PFSK-1 (cell line): ENCODE measurements around the gene PHB1.

Source experiments
- FOXP2 ChIP-seq: optimal IDR thresholded peaks from 2 replicates; pipeline ENCODE3; 2011; ENCODE audit warnings: borderline replicate concordance, control low read depth, inconsistent platforms; ENCODE audit not compliant: insufficient read depth; ENCODE audit errors: extremely low read length, extremely low read depth
- POLR2AphosphoS5 ChIP-seq: IDR thresholded peaks from 2 replicates; pipeline ENCODE4 v1.6.1; 2012; ENCODE audit warnings: low read depth, mild to moderate bottlenecking, control low read depth, low read length, moderate library complexity
- SIN3A ChIP-seq: IDR thresholded peaks from 2 replicates; pipeline ENCODE4 v1.6.1; 2012; ENCODE audit warnings: mild to moderate bottlenecking, low read length, moderate library complexity, borderline replicate concordance; ENCODE audit not compliant: insufficient read depth
- TAF1 ChIP-seq: IDR thresholded peaks from 2 replicates; pipeline ENCODE4 v1.6.1; 2012; ENCODE audit warnings: low read length, control low read depth, borderline replicate concordance; ENCODE audit not compliant: insufficient read depth
- TF ChIP-seq, protein P1 (sequence below), 2 experiments: IDR thresholded peaks; 2 replicates each; pipeline versions ENCODE4 v1.6.1 to v1.8.0; 2011 to 2012; ENCODE audit warnings: low read depth in 2 of 2, low read length in 2 of 2, control low read depth in 1 of 2, inconsistent platforms in 1 of 2, mild to moderate bottlenecking in 1 of 2, moderate library complexity in 1 of 2; ENCODE audit not compliant: insufficient read depth in 1 of 2

PHB1 gene

GRCh38 chr17:49407981-49408501 is 6.6 kb downstream of the PHB1 start:
- TF ChIP-seq POLR2AphosphoS5 (no peak), FOXP2 (no peak), TAF1 (no peak)
- TF ChIP-seq, protein P1, sequence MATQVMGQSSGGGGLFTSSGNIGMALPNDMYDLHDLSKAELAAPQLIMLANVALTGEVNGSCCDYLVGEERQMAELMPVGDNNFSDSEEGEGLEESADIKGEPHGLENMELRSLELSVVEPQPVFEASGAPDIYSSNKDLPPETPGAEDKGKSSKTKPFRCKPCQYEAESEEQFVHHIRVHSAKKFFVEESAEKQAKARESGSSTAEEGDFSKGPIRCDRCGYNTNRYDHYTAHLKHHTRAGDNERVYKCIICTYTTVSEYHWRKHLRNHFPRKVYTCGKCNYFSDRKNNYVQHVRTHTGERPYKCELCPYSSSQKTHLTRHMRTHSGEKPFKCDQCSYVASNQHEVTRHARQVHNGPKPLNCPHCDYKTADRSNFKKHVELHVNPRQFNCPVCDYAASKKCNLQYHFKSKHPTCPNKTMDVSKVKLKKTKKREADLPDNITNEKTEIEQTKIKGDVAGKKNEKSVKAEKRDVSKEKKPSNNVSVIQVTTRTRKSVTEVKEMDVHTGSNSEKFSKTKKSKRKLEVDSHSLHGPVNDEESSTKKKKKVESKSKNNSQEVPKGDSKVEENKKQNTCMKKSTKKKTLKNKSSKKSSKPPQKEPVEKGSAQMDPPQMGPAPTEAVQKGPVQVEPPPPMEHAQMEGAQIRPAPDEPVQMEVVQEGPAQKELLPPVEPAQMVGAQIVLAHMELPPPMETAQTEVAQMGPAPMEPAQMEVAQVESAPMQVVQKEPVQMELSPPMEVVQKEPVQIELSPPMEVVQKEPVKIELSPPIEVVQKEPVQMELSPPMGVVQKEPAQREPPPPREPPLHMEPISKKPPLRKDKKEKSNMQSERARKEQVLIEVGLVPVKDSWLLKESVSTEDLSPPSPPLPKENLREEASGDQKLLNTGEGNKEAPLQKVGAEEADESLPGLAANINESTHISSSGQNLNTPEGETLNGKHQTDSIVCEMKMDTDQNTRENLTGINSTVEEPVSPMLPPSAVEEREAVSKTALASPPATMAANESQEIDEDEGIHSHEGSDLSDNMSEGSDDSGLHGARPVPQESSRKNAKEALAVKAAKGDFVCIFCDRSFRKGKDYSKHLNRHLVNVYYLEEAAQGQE (IDR thresholded peaks at IDR 0.05; ENCODE audit: insufficient read depth in 1 of 2, low read depth in 2 of 2, low read length in 2 of 2): no peak

- TF ChIP-seq SIN3A (no peak), POLR2AphosphoS5 (no peak), FOXP2 (no peak), TAF1 (no peak)
- TF ChIP-seq, protein P1 (IDR thresholded peaks at IDR 0.05; ENCODE audit: insufficient read depth in 1 of 2, low read depth in 2 of 2, low read length in 2 of 2): no peak
Measured at GRCh38 chr17:49407086-49407485, 7.6 kb downstream of the PHB1 start.

DNA sequence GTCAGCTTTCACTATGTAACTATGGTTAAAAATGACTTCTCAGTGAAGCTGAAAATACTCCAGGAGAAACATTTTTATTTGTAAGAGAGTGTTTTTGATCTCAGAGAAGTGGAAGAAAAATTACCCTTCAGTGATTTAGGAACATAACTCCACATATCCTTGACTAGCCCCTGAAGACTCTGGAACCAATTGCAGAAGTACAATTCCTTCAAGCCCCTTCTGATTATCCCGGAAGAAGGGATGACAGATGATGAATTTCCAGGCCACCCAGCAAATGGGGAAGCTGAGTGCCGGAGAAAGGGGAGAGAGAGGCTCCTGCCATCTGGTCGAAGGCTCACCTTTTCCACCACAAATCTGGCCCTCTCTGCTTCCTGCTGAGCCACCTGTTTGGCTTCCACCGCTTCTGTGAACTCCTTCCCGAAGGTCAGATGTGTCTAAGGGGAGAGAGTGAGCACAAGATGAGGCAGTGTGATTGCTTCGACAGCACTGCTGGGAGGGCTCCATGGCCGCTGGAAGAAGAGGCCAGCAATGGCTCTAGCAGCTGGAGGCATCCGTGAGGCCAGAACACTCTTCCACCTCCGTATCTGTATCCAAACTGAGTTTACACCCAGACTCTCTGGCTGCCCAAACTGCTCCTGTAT is 8.1 kb downstream of the PHB1 start:
- TF ChIP-seq, protein P1 (IDR thresholded peaks at IDR 0.05; ENCODE audit: insufficient read depth in 1 of 2, low read depth in 2 of 2, low read length in 2 of 2): no peak
- TF ChIP-seq FOXP2 (no peak), TAF1 (no peak), SIN3A (no peak), POLR2AphosphoS5 (no peak)

- TF ChIP-seq, protein P1 (IDR thresholded peaks at IDR 0.05; ENCODE audit: insufficient read depth in 1 of 2, low read depth in 2 of 2, low read length in 2 of 2): no peak
- TF ChIP-seq TAF1 (no peak), SIN3A (no peak), FOXP2 (no peak), POLR2AphosphoS5 (no peak)
Measured at GRCh38 chr17:49404906-49405305, 9.8 kb downstream of the PHB1 start.

GRCh38 chr17:49404361-49404760 is 10.3 kb downstream of the PHB1 start:
- TF ChIP-seq SIN3A: no peak
- TF ChIP-seq, protein P1 (IDR thresholded peaks at IDR 0.05; ENCODE audit: insufficient read depth in 1 of 2, low read depth in 2 of 2, low read length in 2 of 2): no peak
- no peak for TF ChIP-seq FOXP2
- TF ChIP-seq POLR2AphosphoS5: no peak
- TF ChIP-seq TAF1: no peak
